ENCODE measurements around the gene RGSL1. TPM values are rescaled to one million over a fixed set of nuclear protein-coding genes. Genes with fewer than 3 reads are reported as not detected.
"Not testable (repeated sequence)": the region's sequence is repeated elsewhere in the genome, so short reads cannot be mapped to it uniquely, and the experiment has no call there.

RGSL1 gene
- total and polyA plus RNA-seq, 4 donors, result under 0.01 to 0.30 (median 0.11) TPM; not detected in 1

DNA sequence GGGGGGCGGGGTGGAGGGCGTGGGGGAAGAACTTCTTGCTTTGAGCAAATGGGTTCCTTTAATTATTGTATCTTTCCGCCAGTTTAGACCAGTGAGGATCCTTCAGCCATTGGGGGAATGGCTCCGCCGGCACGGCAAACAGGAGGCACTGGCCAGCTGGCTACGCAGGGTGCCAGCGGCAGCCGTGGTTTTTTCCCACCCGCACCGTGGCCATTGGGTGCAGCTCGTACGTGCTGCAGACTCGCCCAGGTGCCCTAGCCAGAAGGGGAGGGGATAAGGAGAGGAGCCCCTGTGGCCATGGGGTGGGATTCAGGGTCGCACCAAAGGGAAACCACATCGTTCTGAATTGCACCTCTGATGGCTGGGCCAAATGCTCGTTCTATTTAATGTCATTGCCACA lies 65.6 kb downstream of the RGSL1 start:
- H3K9me3 ChIP-seq (ENCODE audit: control insufficient read depth, insufficient read depth, low read length), result no peaks in the 10 kb centered on the region
- H3K36me3 ChIP-seq (ENCODE audit: control insufficient read depth, insufficient read depth, low read length), result no peaks in the 10 kb centered on the region
- no peaks in the 10 kb centered on the region for H3K27me3 ChIP-seq (ENCODE audit: control insufficient read depth, insufficient read depth, low read length)
- no peak for DNase-seq (ENCODE audit: low read depth in 4 of 6, low spot score in 6 of 6)
- no peak overlapping the region for H3K27ac ChIP-seq (ENCODE audit: low read depth, low read length)
- 85% methylated on average over 10 of the region's 17 CpGs for WGBS (ENCODE audit: insufficient coverage)
- H3K4me1 ChIP-seq (ENCODE audit: control insufficient read depth, insufficient read depth, low read length), result no peaks in the 10 kb centered on the region
- no peak overlapping the region for H3K4me3 ChIP-seq (ENCODE audit: low read depth, low read length)

DNA sequence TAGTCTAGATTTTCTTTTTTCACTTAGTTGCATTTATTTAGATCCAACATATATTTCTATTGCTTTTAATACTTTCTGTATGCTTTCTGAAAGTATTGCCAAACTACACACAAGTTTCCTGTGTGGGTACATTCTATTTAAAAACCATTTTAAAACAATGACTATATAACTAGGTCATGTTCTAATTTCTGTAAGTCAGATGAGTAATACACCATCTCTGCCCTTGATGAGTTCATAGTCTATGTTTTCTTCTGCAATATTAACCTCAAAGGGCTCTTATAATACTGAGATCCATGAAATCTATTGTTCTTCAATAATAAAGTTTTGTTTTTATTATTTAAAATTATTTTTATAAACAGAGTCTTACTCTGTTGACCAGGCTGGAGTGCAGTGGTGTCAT lies 70.8 kb downstream of the RGSL1 start:
- Histone ChIP-seq H3K4me3 (ENCODE audit: low read depth, low read length) (no peak overlapping the region), H3K9me3 (ENCODE audit: control insufficient read depth, insufficient read depth, low read length) (no peaks in the 10 kb centered on the region), H3K27ac (ENCODE audit: low read depth, low read length) (no peak overlapping the region), H3K36me3 (ENCODE audit: control insufficient read depth, insufficient read depth, low read length) (no peaks in the 10 kb centered on the region), H3K4me1 (ENCODE audit: control insufficient read depth, insufficient read depth, low read length) (no peaks in the 10 kb centered on the region), H3K27me3 (ENCODE audit: control insufficient read depth, insufficient read depth, low read length) (no peaks in the 10 kb centered on the region)
- no peak for DNase-seq (ENCODE audit: low read depth in 4 of 6, low spot score in 6 of 6)

DNA sequence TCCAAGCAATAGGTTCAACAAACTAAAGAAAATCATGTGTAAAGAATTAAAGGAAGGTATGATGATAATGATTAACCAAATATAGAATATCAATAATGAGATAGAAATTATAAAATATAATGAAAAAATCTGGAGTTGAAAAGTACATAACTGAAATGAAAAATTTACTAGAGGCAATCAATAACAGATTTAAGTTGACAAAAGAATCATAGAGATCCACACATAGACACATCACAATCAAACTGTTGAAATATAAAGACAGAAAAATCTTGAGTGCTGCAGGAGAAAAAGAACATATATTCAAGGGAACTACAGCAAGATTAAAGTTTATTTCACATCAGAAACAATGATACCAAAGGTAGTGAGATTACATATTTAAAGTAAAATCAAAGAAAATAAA lies 75.4 kb downstream of the RGSL1 start:
- Histone ChIP-seq H3K27ac (ENCODE audit: low read depth, low read length) (no peak overlapping the region), H3K27me3 (ENCODE audit: control insufficient read depth, insufficient read depth, low read length) (no peaks in the 10 kb centered on the region), H3K4me1 (ENCODE audit: control insufficient read depth, insufficient read depth, low read length) (no peaks in the 10 kb centered on the region), H3K4me3 (ENCODE audit: low read depth, low read length) (no peak overlapping the region), H3K9me3 (ENCODE audit: control insufficient read depth, insufficient read depth, low read length) (no peaks in the 10 kb centered on the region), H3K36me3 (ENCODE audit: control insufficient read depth, insufficient read depth, low read length) (no peaks in the 10 kb centered on the region)
- DNase-seq (ENCODE audit: low read depth in 4 of 6, low spot score in 6 of 6), result no peak

DNA sequence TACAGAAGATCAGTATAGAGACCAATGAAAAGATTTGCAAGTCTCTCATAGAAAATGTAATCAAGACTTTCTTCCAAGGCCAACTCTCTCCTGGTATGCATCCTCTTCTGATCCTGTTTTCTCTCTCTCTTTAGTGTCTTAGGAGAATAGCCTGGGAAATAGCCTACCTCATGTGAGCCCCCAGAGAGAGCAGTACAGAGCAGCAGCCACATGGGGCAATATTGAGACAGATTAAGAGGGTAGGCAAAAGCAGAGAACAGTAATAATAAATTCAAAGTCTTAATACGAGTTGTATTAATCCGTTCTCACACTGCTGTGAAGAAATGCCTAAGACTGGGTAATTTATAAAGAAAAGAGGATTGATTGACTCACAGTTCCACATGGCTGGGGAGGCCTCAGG lies 77.7 kb downstream of the RGSL1 start:
- H3K4me1 ChIP-seq (ENCODE audit: control insufficient read depth, insufficient read depth, low read length), result no peaks in the 10 kb centered on the region
- WGBS (ENCODE audit: insufficient coverage), result 100% methylated on average over 1 of the region's 2 CpGs
- H3K27ac ChIP-seq (ENCODE audit: low read depth, low read length), result no peak overlapping the region
- H3K27me3 ChIP-seq (ENCODE audit: control insufficient read depth, insufficient read depth, low read length), result no peaks in the 10 kb centered on the region
- no peak for DNase-seq (ENCODE audit: low read depth in 4 of 6, low spot score in 6 of 6)
- H3K36me3 ChIP-seq (ENCODE audit: control insufficient read depth, insufficient read depth, low read length), result no peaks in the 10 kb centered on the region
- no peak overlapping the region for H3K4me3 ChIP-seq (ENCODE audit: low read depth, low read length)
- H3K9me3 ChIP-seq (ENCODE audit: control insufficient read depth, insufficient read depth, low read length), result no peaks in the 10 kb centered on the region

DNA sequence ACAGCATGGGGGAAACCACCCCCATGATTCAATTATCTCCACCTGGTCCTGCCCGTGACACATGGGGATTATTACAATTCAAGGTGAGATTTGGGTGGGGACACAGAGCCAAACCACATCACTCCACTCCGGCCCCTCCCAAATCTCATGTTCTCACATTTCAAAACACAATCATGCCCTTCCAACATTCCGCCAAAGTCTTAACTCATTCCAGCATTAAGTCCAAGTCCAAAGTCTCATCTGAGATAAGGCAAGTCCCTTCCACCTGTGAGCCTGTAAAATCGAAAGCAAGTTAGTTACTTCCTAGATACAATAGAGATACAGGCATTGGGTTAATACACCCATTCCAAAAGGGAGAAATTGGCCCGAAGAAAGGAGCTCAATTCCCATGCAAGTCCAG lies 78.3 kb downstream of the RGSL1 start:
- not testable (repeated sequence) for H3K9me3 ChIP-seq (ENCODE audit: control insufficient read depth, insufficient read depth, low read length); H3K4me3 ChIP-seq (ENCODE audit: low read depth, low read length); H3K27me3 ChIP-seq (ENCODE audit: control insufficient read depth, insufficient read depth, low read length); H3K4me1 ChIP-seq (ENCODE audit: control insufficient read depth, insufficient read depth, low read length); H3K27ac ChIP-seq (ENCODE audit: low read depth, low read length); DNase-seq (ENCODE audit: low read depth in 4 of 6, low spot score in 6 of 6); H3K36me3 ChIP-seq (ENCODE audit: control insufficient read depth, insufficient read depth, low read length)
- WGBS (ENCODE audit: insufficient coverage), result 83% methylated on average over 4 of the region's 5 CpGs

DNA sequence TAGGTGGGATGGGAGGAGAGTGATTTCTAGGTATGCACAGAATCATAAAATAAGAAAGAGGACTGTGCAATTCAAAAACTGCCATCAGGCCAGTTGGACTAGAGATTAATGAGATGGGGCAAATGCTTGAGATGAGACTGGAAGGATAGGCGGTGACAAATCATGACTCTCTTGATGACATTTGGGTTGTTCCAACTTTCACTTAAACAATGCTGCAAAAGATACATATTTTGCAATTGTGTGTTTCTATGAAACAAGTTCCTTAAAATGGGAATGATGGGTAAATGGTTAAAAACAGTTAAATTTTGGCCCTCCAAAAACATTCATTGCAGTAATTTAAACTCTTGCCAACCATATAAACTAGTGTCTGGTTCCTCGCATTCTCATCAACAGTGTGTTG lies 84.0 kb downstream of the RGSL1 start:
- Histone ChIP-seq H3K27ac (ENCODE audit: low read depth, low read length) (no peak overlapping the region), H3K36me3 (ENCODE audit: control insufficient read depth, insufficient read depth, low read length) (no peaks in the 10 kb centered on the region), H3K4me1 (ENCODE audit: control insufficient read depth, insufficient read depth, low read length) (no peaks in the 10 kb centered on the region), H3K4me3 (ENCODE audit: low read depth, low read length) (no peak overlapping the region), H3K27me3 (ENCODE audit: control insufficient read depth, insufficient read depth, low read length) (no peaks in the 10 kb centered on the region), H3K9me3 (ENCODE audit: control insufficient read depth, insufficient read depth, low read length) (no peaks in the 10 kb centered on the region)
- no peak for DNase-seq (ENCODE audit: low read depth in 4 of 6, low spot score in 6 of 6)
- no CpG with 5 or more reads among the region's 2 CpGs for WGBS (ENCODE audit: insufficient coverage)

DNA sequence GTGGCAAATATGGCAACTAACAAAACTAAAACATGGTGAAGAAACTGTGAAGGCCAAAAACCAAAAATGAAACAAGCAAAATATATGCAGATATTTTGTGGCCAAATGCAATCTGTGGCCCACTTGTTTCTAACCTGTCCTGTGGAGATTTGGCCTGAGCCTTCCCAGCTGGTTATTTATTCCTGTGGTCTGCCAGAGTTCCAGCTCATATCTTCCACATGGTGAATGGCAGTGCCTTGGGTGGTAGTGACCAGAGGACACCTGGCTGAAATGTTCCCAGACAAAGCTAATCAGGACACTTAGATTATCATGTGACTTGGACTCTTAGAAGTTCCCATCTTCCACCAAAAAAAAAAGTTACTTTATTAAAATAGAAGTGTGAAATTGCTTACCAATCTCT lies 99.4 kb downstream of the RGSL1 start:
- DNase-seq (ENCODE audit: low read depth in 4 of 6, low spot score in 6 of 6), result no peak
- no peaks in the 10 kb centered on the region for H3K9me3 ChIP-seq (ENCODE audit: control insufficient read depth, insufficient read depth, low read length)
- no peaks in the 10 kb centered on the region for H3K4me1 ChIP-seq (ENCODE audit: control insufficient read depth, insufficient read depth, low read length)
- no peak overlapping the region for H3K4me3 ChIP-seq (ENCODE audit: low read depth, low read length)
- H3K27ac ChIP-seq (ENCODE audit: low read depth, low read length), result no peak overlapping the region
- no peaks in the 10 kb centered on the region for H3K36me3 ChIP-seq (ENCODE audit: control insufficient read depth, insufficient read depth, low read length)
- H3K27me3 ChIP-seq (ENCODE audit: control insufficient read depth, insufficient read depth, low read length), result no peaks in the 10 kb centered on the region

DNA sequence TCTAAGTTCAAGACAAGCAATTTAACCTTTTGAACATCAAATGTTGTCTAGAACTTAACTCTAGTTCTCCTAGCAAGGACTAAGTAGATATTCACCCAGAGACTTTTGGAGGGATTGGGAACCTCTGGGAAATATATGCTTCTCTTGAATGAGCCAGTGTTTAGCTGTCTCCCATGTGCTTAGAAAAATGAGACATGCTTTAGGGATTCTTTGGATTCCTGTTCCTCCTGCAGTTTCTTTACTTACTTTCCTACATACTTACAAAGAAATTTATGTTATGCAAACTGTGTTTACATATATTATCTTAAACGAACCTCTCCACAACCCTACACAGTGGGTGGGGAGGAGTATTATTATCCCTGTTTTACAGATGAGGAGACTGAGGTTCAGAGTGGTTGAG lies 99.9 kb downstream of the RGSL1 start:
- WGBS (ENCODE audit: insufficient coverage), result no CpG with 5 or more reads among the region's 1 CpG

DNA sequence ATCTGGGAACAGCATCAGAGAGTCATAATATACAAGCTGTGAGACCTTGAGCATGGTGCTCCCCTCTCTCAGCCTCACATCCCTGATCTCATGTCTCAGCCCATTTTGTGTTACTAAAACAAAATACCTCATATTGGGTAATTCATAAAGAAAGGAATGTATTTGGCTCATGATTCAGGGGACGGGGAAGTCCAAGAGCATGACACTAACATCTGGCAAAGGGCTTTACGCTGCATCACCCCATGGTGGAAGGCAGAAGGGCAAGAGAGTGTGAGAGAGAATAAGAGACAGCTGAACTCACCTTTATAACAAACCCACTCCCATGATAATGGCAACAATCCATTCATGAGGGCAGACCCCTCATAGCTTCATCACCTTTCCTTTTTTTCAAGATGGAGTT lies 102.6 kb downstream of the RGSL1 start:
- Histone ChIP-seq H3K9me3 (ENCODE audit: control insufficient read depth, insufficient read depth, low read length) (no peaks in the 10 kb centered on the region), H3K27ac (ENCODE audit: low read depth, low read length) (no peak overlapping the region), H3K36me3 (ENCODE audit: control insufficient read depth, insufficient read depth, low read length) (no peaks in the 10 kb centered on the region), H3K27me3 (ENCODE audit: control insufficient read depth, insufficient read depth, low read length) (no peaks in the 10 kb centered on the region), H3K4me3 (ENCODE audit: low read depth, low read length) (no peak overlapping the region), H3K4me1 (ENCODE audit: control insufficient read depth, insufficient read depth, low read length) (no peaks in the 10 kb centered on the region)
- WGBS (ENCODE audit: insufficient coverage), result no CpG with 5 or more reads among the region's 2 CpGs
- no peak for DNase-seq (ENCODE audit: low read depth in 4 of 6, low spot score in 6 of 6)

More for the DNA sequence above, 99.9 kb downstream of the RGSL1 start:
- Histone ChIP-seq H3K4me1 (ENCODE audit: control insufficient read depth, insufficient read depth, low read length) (no peaks in the 10 kb centered on the region), H3K9me3 (ENCODE audit: control insufficient read depth, insufficient read depth, low read length) (no peaks in the 10 kb centered on the region), H3K27ac (ENCODE audit: low read depth, low read length) (no peak overlapping the region), H3K27me3 (ENCODE audit: control insufficient read depth, insufficient read depth, low read length) (no peaks in the 10 kb centered on the region), H3K4me3 (ENCODE audit: low read depth, low read length) (no peak overlapping the region), H3K36me3 (ENCODE audit: control insufficient read depth, insufficient read depth, low read length) (no peaks in the 10 kb centered on the region)
- DNase-seq (ENCODE audit: low read depth in 4 of 6, low spot score in 6 of 6), result no peak

DNA sequence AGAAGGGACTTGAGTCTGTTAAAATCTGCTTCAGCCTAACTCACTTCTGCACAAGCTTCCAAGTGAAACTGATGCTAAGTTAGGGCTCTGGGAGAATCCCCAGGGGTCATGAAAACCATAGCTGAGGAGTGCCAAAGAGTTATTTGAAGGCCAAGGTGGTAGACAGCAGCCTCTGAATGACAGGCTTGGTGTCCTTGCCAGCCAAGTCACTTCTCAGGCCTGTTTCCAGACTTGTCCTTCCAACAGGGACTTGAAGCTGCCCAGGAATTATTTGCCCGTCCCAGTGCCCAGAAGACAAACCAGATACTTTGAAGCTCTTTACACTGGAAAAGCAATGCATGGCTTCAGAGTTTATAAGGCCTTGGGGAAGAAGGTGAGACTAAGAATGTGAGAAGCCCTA lies 105.5 kb downstream of the RGSL1 start:
- H3K27ac ChIP-seq (ENCODE audit: low read depth, low read length), result no peak overlapping the region
- H3K9me3 ChIP-seq (ENCODE audit: control insufficient read depth, insufficient read depth, low read length), result no peaks in the 10 kb centered on the region
- no peaks in the 10 kb centered on the region for H3K36me3 ChIP-seq (ENCODE audit: control insufficient read depth, insufficient read depth, low read length)
- WGBS (ENCODE audit: insufficient coverage), result 83% methylated on average over 1 of the region's 1 CpG
- no peaks in the 10 kb centered on the region for H3K4me1 ChIP-seq (ENCODE audit: control insufficient read depth, insufficient read depth, low read length)
- no peak for DNase-seq (ENCODE audit: low read depth in 4 of 6, low spot score in 6 of 6)
- H3K4me3 ChIP-seq (ENCODE audit: low read depth, low read length), result no peak overlapping the region
- H3K27me3 ChIP-seq (ENCODE audit: control insufficient read depth, insufficient read depth, low read length), result no peaks in the 10 kb centered on the region

DNA sequence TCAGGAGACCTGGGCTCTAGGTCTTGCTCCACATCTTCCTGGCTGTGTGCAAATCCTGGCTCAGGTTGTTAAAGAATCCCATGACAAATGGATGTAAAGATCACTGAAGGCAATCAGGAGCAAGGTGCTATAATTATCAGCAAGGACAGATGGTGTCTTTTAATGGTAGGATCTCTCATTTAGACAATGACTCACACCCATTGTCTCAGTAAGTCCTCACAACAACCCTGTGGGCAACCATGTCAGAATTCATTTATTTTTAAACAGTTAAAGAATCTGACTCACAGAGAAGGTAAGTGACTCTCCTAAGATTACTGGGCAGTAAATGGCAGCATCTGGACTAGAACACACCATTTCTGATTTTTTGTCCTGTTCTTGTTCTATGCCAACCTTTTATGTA lies 106.3 kb downstream of the RGSL1 start:
- no peak for DNase-seq (ENCODE audit: low read depth in 4 of 6, low spot score in 6 of 6)
- no peaks in the 10 kb centered on the region for H3K27me3 ChIP-seq (ENCODE audit: control insufficient read depth, insufficient read depth, low read length)
- no peaks in the 10 kb centered on the region for H3K4me1 ChIP-seq (ENCODE audit: control insufficient read depth, insufficient read depth, low read length)
- H3K36me3 ChIP-seq (ENCODE audit: control insufficient read depth, insufficient read depth, low read length), result no peaks in the 10 kb centered on the region
- H3K27ac ChIP-seq (ENCODE audit: low read depth, low read length), result no peak overlapping the region
- no peaks in the 10 kb centered on the region for H3K9me3 ChIP-seq (ENCODE audit: control insufficient read depth, insufficient read depth, low read length)
- no peak overlapping the region for H3K4me3 ChIP-seq (ENCODE audit: low read depth, low read length)

Data from spinal cord (tissue), 10 donors.